HepG2 (cell line): ENCODE measurements around the gene EIF6. TPM values are rescaled to one million over a fixed set of nuclear protein-coding genes. Genes with fewer than 3 reads are reported as not detected.

Source experiments
- ATAC-seq: fragments of 200-7000 bp; cut with Tn5 transposase; 3 replicates; pipeline ENCODE4 v1.9.1; 2020; ENCODE audit warnings: mild to moderate bottlenecking, moderate library complexity
- BruUV-seq: library from RNA; stranded (reverse); fragments of 400-500 nt; replicated peaks from 2 replicates; lab custom pipeline; 2021; lab: Mats Ljungman, UMichigan
- CTCF ChIA-PET: fragments of 300-600 bp; formaldehyde crosslinking; extraction: SDS; loops from one replicate; lab custom pipeline; 2021; ENCODE audit warnings: low total read pairs, inconsistent platforms, low intra/inter-chr PET ratio; lab: Yijun Ruan, JAX
- POLR2A ChIA-PET: fragments of 350-600 bp; sonication (Branson Sonifier 250); formaldehyde crosslinking; loops from one replicate; lab custom pipeline; 2020; ENCODE audit warnings: antibody characterized with exemption, inconsistent platforms; lab: Yijun Ruan, JAX
- DNase-seq: peaks from one replicate; pipeline ENCODE4 v3.0.0-alpha.2; 2015; ENCODE audit warnings: low spot score
- FAIRE-seq: peaks from 3 replicates; lab custom pipeline; 2011; peaks lifted over from hg19 to GRCh38; lab: Jason Lieb, UNC
- H2AFZ ChIP-seq: one replicate; pipeline ENCODE4 v1.6.1; 2011; ENCODE audit warnings: low read length, inconsistent platforms
- H3K27ac ChIP-seq: fragments of 300-600 bp; 3 replicates; pipeline ENCODE4 v1.8.0; 2011; ENCODE audit warnings: mixed run types, mild to moderate bottlenecking, mixed read lengths, low read length, inconsistent platforms; ENCODE audit not compliant: insufficient read depth; ENCODE audit errors: extremely low read length
- H3K27me3 ChIP-seq, 2 experiments: fragments of 200-600 bp in 1 of 2; 2 replicates in 1 of 2; 3 replicates in 1 of 2; pipeline versions ENCODE4 v1.6.0 to v1.8.0; 2011; ENCODE audit warnings: low read length in 2 of 2, mild to moderate bottlenecking in 2 of 2, moderate library complexity in 2 of 2, inconsistent platforms in 1 of 2; ENCODE audit not compliant: insufficient read depth in 2 of 2, control insufficient read depth in 1 of 2
- H3K36me3 ChIP-seq, 2 experiments: fragments of 200-600 bp in 1 of 2; replicated peaks in 1 of 2; 2 replicates in 1 of 2; 3 replicates in 1 of 2; pipeline versions ENCODE4 v1.5.1 to v1.8.0; 2011; ENCODE audit warnings: low read length in 2 of 2, inconsistent platforms in 1 of 2; ENCODE audit not compliant: insufficient read depth in 2 of 2, control insufficient read depth in 1 of 2
- H3K4me1 ChIP-seq: 2 replicates; pipeline ENCODE4 v1.5.1; 2012; ENCODE audit warnings: low read length, inconsistent platforms; ENCODE audit not compliant: insufficient read depth
- H3K4me2 ChIP-seq: 2 replicates; pipeline ENCODE4 v1.6.0; 2011; ENCODE audit warnings: low read depth, low read length, inconsistent platforms
- H3K4me3 ChIP-seq, 3 experiments: fragments of 200-600 bp in 1 of 3; sonication (generic), shearing (Covaris generic) in 1 of 3; replicated peaks in 1 of 3; 2 replicates each; pipeline ENCODE4 v1.5.1; 2011 to 2016; ENCODE audit warnings: low read length in 3 of 3, inconsistent platforms in 2 of 3, low read depth in 2 of 3, mild to moderate bottlenecking in 2 of 3, control low read depth in 1 of 3, mixed read lengths in 1 of 3; ENCODE audit not compliant: insufficient read depth in 1 of 3
- H3K79me2 ChIP-seq: one replicate; pipeline ENCODE4 v1.6.1; 2011; ENCODE audit warnings: low read length, inconsistent platforms; ENCODE audit not compliant: insufficient read depth
- H3K9ac ChIP-seq: 2 replicates; pipeline ENCODE4 v1.6.0; 2011; ENCODE audit warnings: mild to moderate bottlenecking, low read depth, low read length, inconsistent platforms; ENCODE audit not compliant: insufficient read depth
- H3K9me3 ChIP-seq: 2 replicates; pipeline ENCODE4 v1.5.1; 2012; ENCODE audit warnings: mild to moderate bottlenecking, low read length
- H4K20me1 ChIP-seq: 2 replicates; pipeline ENCODE4 v1.6.0; 2011; ENCODE audit warnings: inconsistent platforms, mild to moderate bottlenecking, low read length, moderate library complexity; ENCODE audit not compliant: insufficient read depth
- TCF7L2 ChIP-seq: IDR thresholded peaks from 2 replicates; pipeline ENCODE4 v1.6.1; 2011; ENCODE audit warnings: mild to moderate bottlenecking, low read depth, low read length, moderate library complexity
- ZNF331 ChIP-seq: sonication (generic); formaldehyde crosslinking; IDR thresholded peaks from 2 replicates; pipeline ENCODE4 v1.4.0; 2020; ENCODE audit warnings: missing genetic modification reagents
- ZNF432 ChIP-seq: sonication (generic); formaldehyde crosslinking; IDR thresholded peaks from 2 replicates; pipeline ENCODE4 v1.5.0; 2020; ENCODE audit warnings: missing genetic modification reagents, mild to moderate bottlenecking, borderline replicate concordance
- ZNF510 ChIP-seq: sonication (generic); formaldehyde crosslinking; IDR thresholded peaks from 2 replicates; pipeline ENCODE4 v1.4.0; 2020; ENCODE audit warnings: low read depth, mild to moderate bottlenecking, missing genetic modification reagents
- WGBS: methylation state at CpG from one replicate; pipeline ENCODE4 v1.1.6; 2017; ENCODE audit warnings: low lambda C conversion rate; 5-methylcytosine and 5-hydroxymethylcytosine counted together
- in situ Hi-C: cut with HindIII; loops from 2 replicates; pipeline ENCODE4 v1.10.0; 2017; ENCODE audit warnings: low pct_unique_long_range_greater_than_20kb; ENCODE audit not compliant: extremely low pct_ligation_motif_present
- intact Hi-C: fragments of 100-400 bp; cut with micrococcal nuclease; formaldehyde crosslinking; loops from one replicate; pipeline ENCODE4 v1.10.0; 2022; ENCODE audit not compliant: unreplicated experiment
- polyA plus RNA-seq, 8 experiments: library from polyadenylated mRNA; depleted of rRNA in 3 of 8; stranded (reverse) in 7 of 8; unstranded in 1 of 8; fragments of >200 nt; fragmentation: Illumina TruSeq in 4 of 8; extraction: Trizol in 4 of 8; gene quantifications; 2 replicates each; pipeline versions ENCODE4 v1.2.1 to v1.2.3, GENCODE V29; 2011 to 2016; ENCODE audit warnings: low read depth in 4 of 8, missing spikeins in 1 of 8, mixed read lengths in 1 of 8; ENCODE audit not compliant: insufficient read depth in 1 of 8
- total RNA-seq, 5 experiments: library from RNA; depleted of rRNA; stranded (reverse); fragments of >200 nt; fragmentation: Illumina TruSeq; extraction: Trizol; gene quantifications; 2 replicates each; pipeline ENCODE4 v1.2.3, GENCODE V29; 2016; ENCODE audit warnings: low read depth in 1 of 5
- TF ChIP-seq, protein P1 (sequence below): sonication (generic); formaldehyde crosslinking; IDR thresholded peaks from 2 replicates; pipeline ENCODE4 v1.8.1; 2023; ENCODE audit warnings: missing genetic modification reagents, inconsistent platforms, borderline replicate concordance

The EIF6 gene
- total and polyA plus RNA-seq, 2 of the 13 experiments (the other 11 are each of a cell fraction or from before 2014, with no cell fraction given), result 462 to 466 TPM

DNA sequence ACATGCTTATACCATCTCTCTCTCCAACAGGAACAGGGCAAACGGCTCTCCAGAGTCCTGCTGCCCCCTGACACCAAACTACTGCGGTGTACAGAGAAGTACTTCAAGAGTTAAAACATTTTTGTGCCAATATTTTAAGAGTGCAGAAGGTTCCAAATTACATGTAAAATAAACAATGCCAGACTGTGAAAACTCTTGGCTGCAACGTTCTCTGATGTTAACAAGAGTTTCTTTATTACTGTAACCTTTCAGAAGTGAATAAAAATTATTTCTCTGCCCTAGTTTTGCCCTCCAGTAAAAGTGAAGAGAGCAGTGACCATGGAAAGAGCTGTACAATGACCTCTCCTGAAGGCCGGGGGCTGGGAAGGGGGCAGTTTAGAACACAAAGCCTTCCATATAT, 49.0 kb upstream of the EIF6 start:
- FAIRE-seq, result no peak
- no peaks in the 10 kb centered on the region for H3K27me3 ChIP-seq
- no peak overlapping the region for H3K4me3 ChIP-seq
- peaks cover 6% of the 10 kb centered on the region in 2 experiments; a peak in 4 of 5 replicates for H3K36me3 ChIP-seq
- in situ Hi-C loops, result loop anchor here (5.0 kb wide), 1 partner anchor 36 kb away; no protein-coding TSS in a partner anchor
- DNase-seq, result no peak
- ChIA-PET POLR2A (interaction anchor here (1.0 to 1.1 kb wide), 2 partner anchors 27 to 49 kb away, joined by 3 read pairs; partner anchors contain the start of gene EIF6), CTCF (no interaction called here)
- no peak overlapping the region for H2AFZ ChIP-seq
- H3K9me3 ChIP-seq, result no peaks in the 10 kb centered on the region
- no peaks in the 10 kb centered on the region for H4K20me1 ChIP-seq
- no peak for TF ChIP-seq ZNF331 (CRISPR knock-in tag)
- TF ChIP-seq ZNF510, result no peak
- TF ChIP-seq ZNF432 (CRISPR knock-in tag), result no peak
- TF ChIP-seq, all 625 proteins: peak for 0
- BruUV-seq, result no TSS peak
- 77% methylated on average over 4 of the region's 4 CpGs for WGBS
- no peak overlapping the region for H3K27ac ChIP-seq
- intact Hi-C loops, result no loop called here
- H3K79me2 ChIP-seq, result no peaks in the 10 kb centered on the region
- H3K9ac ChIP-seq, result no peak overlapping the region
- no peak overlapping the region for H3K4me2 ChIP-seq
- no peak for ATAC-seq
- peaks cover 23% of the 10 kb centered on the region for H3K4me1 ChIP-seq

GRCh38 chr20:35332540-35333200, 48.1 kb upstream of the EIF6 start:
- CTCF ChIA-PET, result interaction anchor here (6.9 kb wide), 1 partner anchor 28 kb away, joined by 204 read pairs; no protein-coding TSS in a partner anchor
- H3K4me1 ChIP-seq, result peaks cover 33% of the 10 kb centered on the region
- H3K9me3 ChIP-seq, result no peaks in the 10 kb centered on the region
- intact Hi-C loops, result no loop called here
- H3K9ac ChIP-seq, result no peak overlapping the region
- no peaks in the 10 kb centered on the region for H4K20me1 ChIP-seq
- no peak for TF ChIP-seq TCF7L2
- TF ChIP-seq, protein P1, sequence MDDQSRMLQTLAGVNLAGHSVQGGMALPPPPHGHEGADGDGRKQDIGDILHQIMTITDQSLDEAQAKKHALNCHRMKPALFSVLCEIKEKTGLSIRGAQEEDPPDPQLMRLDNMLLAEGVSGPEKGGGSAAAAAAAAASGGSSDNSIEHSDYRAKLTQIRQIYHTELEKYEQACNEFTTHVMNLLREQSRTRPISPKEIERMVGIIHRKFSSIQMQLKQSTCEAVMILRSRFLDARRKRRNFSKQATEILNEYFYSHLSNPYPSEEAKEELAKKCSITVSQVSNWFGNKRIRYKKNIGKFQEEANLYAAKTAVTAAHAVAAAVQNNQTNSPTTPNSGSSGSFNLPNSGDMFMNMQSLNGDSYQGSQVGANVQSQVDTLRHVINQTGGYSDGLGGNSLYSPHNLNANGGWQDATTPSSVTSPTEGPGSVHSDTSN (CRISPR knock-in tag), result 0 out of 2 replicates have a peak, but pooled peaks have one; percentile 18
- TF ChIP-seq, all 625 proteins: peak for 1
- H2AFZ ChIP-seq, result no peak overlapping the region
- peaks cover 6% of the 10 kb centered on the region in 2 experiments; a peak in 4 of 5 replicates for H3K36me3 ChIP-seq
- H3K4me3 ChIP-seq, result no peak overlapping the region
- no peak overlapping the region for H3K4me2 ChIP-seq
- in situ Hi-C loops, result loop anchor here (5.0 kb wide), 1 partner anchor 35 kb away; no protein-coding TSS in a partner anchor
- DNase-seq, result no peak
- POLR2A ChIA-PET, result no interaction called here
- no peak for FAIRE-seq
- ATAC-seq, result no peak
- no peaks in the 10 kb centered on the region for H3K79me2 ChIP-seq
- H3K27me3 ChIP-seq, result no peaks in the 10 kb centered on the region
- no TSS peak for BruUV-seq
- 98% methylated on average over 5 of the region's 5 CpGs for WGBS
- no peak overlapping the region for H3K27ac ChIP-seq
